Chondrocyte (in vitro differentiated cells): ENCODE results near the gene HOXD13. TPM values are rescaled to one million over a fixed set of nuclear protein-coding genes. Genes with fewer than 3 reads are reported as not detected.
A peak's percentile ranks its signal among the peaks of the same experiment; 100 is the strongest.

Experiments
- DNase-seq: peaks from one replicate; pipeline ENCODE4 v3.0.0; 2021; ENCODE audit warnings: mixed read lengths, low spot score
- H3K27ac Mint-ChIP-seq: one replicate; pipeline ENCODE4 v1.8.0; 2021; ENCODE audit warnings: mild to moderate bottlenecking, moderate library complexity, mixed read lengths; ENCODE audit not compliant: unreplicated experiment
- H3K27me3 Mint-ChIP-seq: 2 replicates; pipeline ENCODE4 v1.8.0; 2021; ENCODE audit warnings: low read depth, mixed read lengths
- H3K36me3 Mint-ChIP-seq: 2 replicates; pipeline ENCODE4 v1.8.0; 2021; ENCODE audit warnings: low read depth, mixed read lengths
- H3K4me1 Mint-ChIP-seq: 2 replicates; pipeline ENCODE4 v1.8.0; 2021; ENCODE audit warnings: low read depth, mild to moderate bottlenecking, mixed read lengths
- H3K4me3 Mint-ChIP-seq: one replicate; pipeline ENCODE4 v1.8.0; 2021; ENCODE audit warnings: mild to moderate bottlenecking, moderate library complexity, mixed read lengths; ENCODE audit not compliant: unreplicated experiment
- H3K9me3 Mint-ChIP-seq: 2 replicates; pipeline ENCODE4 v1.8.0; 2021; ENCODE audit warnings: low read depth, mixed read lengths
- CTCF ChIP-seq: fragments of 200-600 bp; sonication (generic); IDR thresholded peaks from 2 replicates; pipeline ENCODE4 v1.5.0; 2021; ENCODE audit warnings: antibody characterized with exemption, mild to moderate bottlenecking, moderate library complexity
- total RNA-seq: library from RNA; stranded (reverse); gene quantifications from 3 replicates; pipeline ENCODE4 v1.2.1, GENCODE V29; 2021

The HOXD13 gene
- total RNA-seq, 1 donor from 2014 or later: not detected

DNA sequence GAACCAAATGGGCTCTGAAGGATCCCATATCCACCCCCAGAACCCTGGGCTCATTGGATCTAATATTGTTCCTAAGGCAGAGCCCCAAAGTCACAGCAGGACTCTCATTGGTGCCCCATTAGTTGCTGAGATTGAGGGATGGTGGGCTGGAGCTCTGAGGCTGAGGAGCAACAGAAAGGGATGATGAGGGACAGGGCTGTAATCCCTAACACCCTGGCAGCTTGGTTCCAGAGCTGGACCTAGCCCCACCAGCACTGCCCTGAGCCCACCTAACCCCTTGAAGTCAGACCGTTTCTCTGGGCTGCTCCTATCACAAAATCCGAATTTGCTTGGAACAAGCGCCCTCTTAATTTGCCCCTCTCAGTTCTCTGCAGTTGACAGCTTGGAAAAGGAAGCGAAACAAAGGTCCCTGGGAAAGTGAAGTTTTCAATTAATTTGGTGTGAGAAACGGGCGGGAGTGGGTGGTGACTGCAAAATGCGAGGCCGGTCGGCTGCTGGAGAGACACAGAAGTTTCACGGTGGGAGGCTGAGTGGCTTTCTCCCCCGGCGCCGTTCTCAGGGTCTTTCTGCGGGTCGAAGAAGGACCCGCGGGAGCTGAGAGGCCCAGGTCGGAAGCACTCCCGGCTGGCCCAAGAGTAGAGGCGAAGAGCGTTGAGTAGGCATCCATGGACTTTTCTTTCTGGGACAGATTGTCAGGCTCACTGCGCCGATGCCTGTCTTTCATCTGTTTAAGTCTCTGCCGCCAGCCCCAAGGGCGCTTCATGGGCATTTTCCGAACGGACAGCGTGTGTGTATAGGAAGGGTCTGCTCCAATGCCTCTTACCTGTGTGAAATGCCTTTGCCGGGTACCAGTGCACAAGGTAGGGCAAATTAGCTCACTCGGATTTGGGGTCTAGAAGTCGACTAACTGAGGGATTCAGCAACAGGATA lies 927 bp upstream of the HOXD13 start:
- peaks cover 22% of the 10 kb centered on the region for H3K4me1 Mint-ChIP-seq
- H3K9me3 Mint-ChIP-seq: no peaks in the 10 kb centered on the region
- peak overlapping the region; percentile 33 for H3K4me3 Mint-ChIP-seq
- peaks cover 2% of the 10 kb centered on the region for H3K36me3 Mint-ChIP-seq
- no peak for TF ChIP-seq CTCF
- no peak overlapping the region for H3K27ac Mint-ChIP-seq
- DNase-seq: no peak
- peaks cover 90% of the 10 kb centered on the region for H3K27me3 Mint-ChIP-seq

- Mint-ChIP-seq H3K27me3 (peaks cover 90% of the 10 kb centered on the region), H3K9me3 (no peaks in the 10 kb centered on the region), H3K27ac (no peak overlapping the region), H3K36me3 (peaks cover 3% of the 10 kb centered on the region), H3K4me1 (peaks cover 31% of the 10 kb centered on the region), H3K4me3 (peak overlapping the region; percentile 54)
- TF ChIP-seq CTCF: peak; percentile 48
- DNase-seq: no peak
Measured at GRCh38 chr2:176093145-176093897, 800 bp downstream of the HOXD13 start.

GRCh38 chr2:176093898-176094249 lies 1.4 kb downstream of the HOXD13 start:
- Mint-ChIP-seq H3K36me3 (peaks cover 3% of the 10 kb centered on the region), H3K27ac (no peak overlapping the region), H3K4me1 (peaks cover 29% of the 10 kb centered on the region), H3K27me3 (peaks cover 88% of the 10 kb centered on the region), H3K4me3 (no peak overlapping the region), H3K9me3 (no peaks in the 10 kb centered on the region)
- TF ChIP-seq CTCF: no peak
- DNase-seq: no peak

DNA sequence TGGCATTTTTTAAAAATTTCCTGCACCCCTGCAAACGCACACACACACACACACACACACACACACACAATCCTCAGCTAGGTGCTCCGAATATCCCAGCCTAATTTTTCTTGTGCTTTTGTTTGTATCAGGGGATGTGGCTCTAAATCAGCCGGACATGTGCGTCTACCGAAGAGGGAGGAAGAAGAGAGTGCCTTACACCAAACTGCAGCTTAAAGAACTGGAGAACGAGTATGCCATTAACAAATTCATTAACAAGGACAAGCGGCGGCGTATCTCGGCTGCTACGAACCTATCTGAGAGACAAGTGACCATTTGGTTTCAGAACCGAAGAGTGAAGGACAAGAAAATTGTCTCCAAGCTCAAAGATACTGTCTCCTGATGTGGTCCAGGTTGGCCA lies 1.8 kb downstream of the HOXD13 start:
- Mint-ChIP-seq H3K27me3 (peaks cover 88% of the 10 kb centered on the region), H3K4me1 (peaks cover 29% of the 10 kb centered on the region), H3K4me3 (no peak overlapping the region), H3K9me3 (no peaks in the 10 kb centered on the region), H3K36me3 (peaks cover 3% of the 10 kb centered on the region), H3K27ac (no peak overlapping the region)
- no peak for TF ChIP-seq CTCF
- no peak for DNase-seq

DNA sequence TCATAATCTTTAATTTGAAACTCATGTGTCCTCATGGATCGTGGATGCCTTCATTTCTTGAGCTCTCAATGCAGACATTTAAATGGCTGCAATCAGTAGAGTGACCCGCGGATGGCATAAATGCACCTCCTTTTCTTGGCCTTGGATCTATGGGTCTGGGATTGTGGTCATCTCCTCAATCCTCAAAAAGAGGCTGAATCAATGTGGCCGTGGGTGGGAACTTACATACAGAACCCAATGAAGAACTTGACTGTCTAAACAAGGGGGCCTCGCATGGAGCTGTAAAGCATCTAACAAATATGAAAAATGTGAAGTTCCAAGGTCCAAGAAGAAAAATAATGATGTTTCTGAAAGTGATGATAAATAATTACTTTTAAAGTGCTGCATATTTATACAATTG lies 2.9 kb downstream of the HOXD13 start:
- Mint-ChIP-seq H3K36me3 (peaks cover 3% of the 10 kb centered on the region), H3K9me3 (no peaks in the 10 kb centered on the region), H3K27me3 (peaks cover 85% of the 10 kb centered on the region), H3K4me3 (no peak overlapping the region), H3K27ac (no peak overlapping the region), H3K4me1 (peaks cover 29% of the 10 kb centered on the region)
- TF ChIP-seq CTCF: no peak
- no peak for DNase-seq
